Putamen (tissue), 1 donor: ENCODE measurements around the gene EML1.

Experiments used
- DNase-seq: peaks from one replicate; pipeline ENCODE4 v3.0.0-alpha.2; 2016; ENCODE audit warnings: low spot score

The EML1 gene

GRCh38 chr14:99779751-99780150 lies 13.5 kb upstream of the EML1 start:
- no peak for DNase-seq

DNA sequence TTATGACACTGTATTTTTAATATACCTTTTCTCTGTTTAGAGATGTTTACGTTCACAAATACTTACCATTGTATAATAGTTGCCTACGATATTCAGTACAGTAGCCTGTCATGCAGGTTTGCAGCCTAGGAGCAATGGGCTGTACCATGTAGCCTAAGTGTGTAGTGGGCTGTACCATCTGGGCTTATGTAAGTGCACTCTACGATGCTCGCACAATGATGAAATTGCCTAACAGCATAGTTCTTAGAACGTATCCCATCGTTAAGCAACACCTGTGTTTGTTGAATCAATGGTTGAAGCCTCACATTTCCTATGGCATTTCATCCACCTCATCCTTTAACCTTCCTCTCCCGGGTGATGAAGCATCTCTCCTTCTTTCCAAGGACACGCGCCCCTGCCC lies 12.5 kb upstream of the EML1 start:
- no peak for DNase-seq

DNA sequence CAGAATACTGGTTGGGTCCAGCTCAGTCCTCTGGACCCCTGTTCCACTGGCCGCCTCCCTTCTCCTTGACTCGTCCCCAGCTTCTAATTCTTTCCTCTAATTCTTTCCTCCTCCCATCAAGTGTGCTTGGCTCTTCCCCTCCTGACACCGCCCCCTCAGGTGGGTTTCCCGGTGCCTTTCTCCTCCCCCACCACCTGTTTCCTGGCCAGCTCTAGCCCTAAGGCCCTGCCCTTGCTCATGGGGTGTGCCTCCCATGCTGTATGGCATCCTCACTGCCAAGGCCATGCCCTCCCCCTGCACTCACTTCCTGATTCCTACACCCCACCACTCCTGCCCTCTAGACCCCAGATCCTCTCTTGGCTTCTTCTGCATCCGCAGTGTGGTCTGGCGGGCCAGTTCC lies 12.1 kb upstream of the EML1 start:
- no peak for DNase-seq

- DNase-seq = no peak
Observed at GRCh38 chr14:99781853-99782610, 11.2 kb upstream of the EML1 start.

GRCh38 chr14:99784508-99784907 lies 8.7 kb upstream of the EML1 start:
- DNase-seq = no peak

GRCh38 chr14:99785426-99785825 lies 7.8 kb upstream of the EML1 start:
- DNase-seq = no peak

- DNase-seq = no peak
Observed at GRCh38 chr14:99786511-99786989, 6.7 kb upstream of the EML1 start.

DNA sequence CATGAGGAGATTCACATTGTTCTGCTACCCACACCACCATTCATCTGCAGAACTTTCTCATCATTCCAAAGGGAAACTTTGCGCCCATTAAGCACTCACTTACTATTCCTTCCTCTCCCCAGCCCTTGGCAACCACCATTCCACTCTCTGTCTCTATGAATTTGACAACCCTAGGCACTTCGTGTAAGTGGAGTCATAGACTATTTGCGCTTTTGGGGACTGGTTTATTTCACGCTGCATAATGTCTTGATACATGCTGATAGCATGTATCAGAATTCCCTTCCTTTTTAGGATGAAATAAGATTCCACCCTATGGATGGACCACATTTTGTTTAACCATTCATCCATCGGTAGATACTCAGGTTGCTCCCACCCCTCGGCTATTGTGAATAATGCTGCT lies 4.5 kb upstream of the EML1 start:
- DNase-seq = no peak

- no peak for DNase-seq
Observed at GRCh38 chr14:99789581-99789980, 3.6 kb upstream of the EML1 start.

- DNase-seq = no peak
Observed at GRCh38 chr14:99790201-99790977, 2.8 kb upstream of the EML1 start.

GRCh38 chr14:99790978-99791376 lies 2.2 kb upstream of the EML1 start:
- DNase-seq = no peak

DNA sequence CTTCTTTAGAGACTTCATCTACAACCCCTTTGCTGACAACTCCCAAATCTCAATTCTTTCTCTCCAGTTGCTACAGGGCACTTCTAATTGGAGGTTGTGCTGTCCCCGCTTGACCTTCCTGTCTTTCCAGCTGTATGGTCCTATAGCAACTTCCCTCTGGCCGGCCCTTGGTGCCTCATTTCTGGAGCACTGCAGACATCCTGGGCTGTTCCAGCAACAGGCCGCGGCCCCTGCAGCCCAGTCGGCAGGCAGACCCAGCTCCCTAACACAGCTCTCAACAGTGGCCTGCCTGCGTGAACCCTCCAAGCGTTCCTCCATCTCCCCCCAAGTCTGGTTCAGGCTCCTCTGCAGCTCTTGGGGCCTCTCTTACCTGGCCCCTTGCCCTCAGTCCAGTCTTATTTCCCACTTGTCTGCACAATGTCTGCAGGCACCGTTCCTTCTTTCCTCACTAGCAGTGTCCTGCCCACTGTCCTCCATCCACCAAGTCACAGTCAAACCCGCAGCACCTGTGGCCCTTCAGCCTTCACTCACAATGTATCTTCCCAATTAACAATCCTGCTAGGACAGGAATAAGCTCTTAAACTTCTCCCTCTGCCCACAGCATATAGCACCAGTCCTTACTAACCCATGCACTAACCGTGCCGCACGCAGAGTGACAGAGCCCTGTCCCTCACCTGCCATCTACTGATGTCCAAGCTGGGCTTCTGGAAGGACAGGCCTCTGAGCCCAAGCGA lies 1.6 kb upstream of the EML1 start:
- no peak for DNase-seq

- DNase-seq = no peak
Observed at GRCh38 chr14:99792210-99792535, 1.0 kb upstream of the EML1 start.

- DNase-seq = no peak
Observed at GRCh38 chr14:99792551-99793212, 531 bp upstream of the EML1 start.

- DNase-seq = no peak
Observed at GRCh38 chr14:99794151-99794780, 1.1 kb downstream of the EML1 start.

- DNase-seq = no peak
Observed at GRCh38 chr14:99795046-99795445, 1.8 kb downstream of the EML1 start.

DNA sequence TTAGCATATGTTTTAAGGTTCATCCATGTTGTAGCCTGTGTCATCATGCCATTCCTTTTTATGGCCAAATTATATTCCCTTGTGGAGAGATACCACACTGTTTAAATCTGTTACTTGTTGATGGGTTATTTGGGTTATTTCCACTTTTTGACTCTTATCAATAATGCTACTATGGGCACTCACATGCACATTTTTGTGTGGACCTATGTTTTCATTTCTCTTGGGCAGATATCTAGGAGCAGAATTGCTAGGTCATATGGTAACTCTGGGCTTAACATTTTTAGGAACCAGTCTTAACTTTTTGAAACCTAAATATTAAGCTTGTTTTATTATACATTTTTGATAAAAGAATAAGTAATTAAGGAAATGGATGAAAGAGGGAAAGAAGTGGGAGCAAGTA lies 4.0 kb downstream of the EML1 start:
- no peak for DNase-seq

DNA sequence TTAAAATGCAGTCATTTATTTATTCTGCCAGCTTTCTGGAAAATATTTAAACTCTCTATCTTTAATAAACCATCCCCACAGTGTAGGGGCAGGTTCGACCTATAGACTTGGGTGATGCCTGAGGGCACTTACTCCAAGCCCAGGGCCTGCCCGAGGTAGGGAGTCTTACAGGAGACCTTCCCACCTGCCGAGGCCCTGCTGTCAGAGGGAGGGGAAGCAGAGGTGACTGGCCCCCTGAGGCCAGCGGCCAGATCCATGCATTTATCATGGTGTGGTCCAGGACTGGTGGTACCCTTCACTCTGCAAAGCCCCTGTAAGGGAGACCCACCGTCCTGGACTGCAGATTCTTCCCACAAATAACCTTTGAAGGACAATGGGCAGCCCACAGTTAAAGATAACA lies 7.6 kb downstream of the EML1 start:
- no peak for DNase-seq

DNA sequence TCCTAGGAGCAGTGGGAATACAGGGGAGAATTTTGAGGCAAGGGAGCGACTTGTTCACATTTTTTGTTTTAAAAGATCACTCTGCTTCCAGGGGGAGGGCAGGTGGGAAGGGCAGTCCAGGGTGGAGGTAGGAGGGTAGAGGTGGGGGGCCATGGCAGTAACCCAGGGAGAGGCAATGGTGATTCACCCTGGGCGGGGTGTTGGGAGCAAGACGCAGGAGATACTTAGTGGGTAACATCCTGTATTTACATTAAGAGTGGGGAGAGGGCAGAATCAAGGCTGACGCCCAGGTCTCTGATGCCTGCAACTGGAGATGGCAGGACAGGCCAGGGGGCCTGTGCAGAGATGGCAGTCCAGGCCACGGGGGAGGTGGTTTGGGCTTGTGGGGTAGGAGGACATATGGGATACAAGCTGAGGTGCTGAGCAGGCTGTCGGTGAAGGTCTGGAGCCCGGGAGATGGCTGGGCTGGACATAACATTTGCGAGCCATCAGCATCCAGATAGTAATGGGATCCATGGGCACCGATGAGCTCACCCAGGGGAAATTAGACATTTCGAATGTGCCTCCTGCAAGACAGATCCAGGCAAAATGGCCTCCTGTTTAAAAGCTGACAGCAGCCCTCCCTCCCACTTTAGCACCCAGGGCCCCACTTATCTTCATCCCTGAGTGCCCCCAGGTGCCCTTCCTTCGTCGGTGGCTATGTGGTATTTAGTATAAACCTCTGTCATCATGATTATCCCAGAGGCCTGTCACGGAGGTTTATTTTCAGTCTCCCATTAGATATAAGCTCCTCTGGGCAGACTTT lies 9.3 kb downstream of the EML1 start:
- no peak for DNase-seq

DNA sequence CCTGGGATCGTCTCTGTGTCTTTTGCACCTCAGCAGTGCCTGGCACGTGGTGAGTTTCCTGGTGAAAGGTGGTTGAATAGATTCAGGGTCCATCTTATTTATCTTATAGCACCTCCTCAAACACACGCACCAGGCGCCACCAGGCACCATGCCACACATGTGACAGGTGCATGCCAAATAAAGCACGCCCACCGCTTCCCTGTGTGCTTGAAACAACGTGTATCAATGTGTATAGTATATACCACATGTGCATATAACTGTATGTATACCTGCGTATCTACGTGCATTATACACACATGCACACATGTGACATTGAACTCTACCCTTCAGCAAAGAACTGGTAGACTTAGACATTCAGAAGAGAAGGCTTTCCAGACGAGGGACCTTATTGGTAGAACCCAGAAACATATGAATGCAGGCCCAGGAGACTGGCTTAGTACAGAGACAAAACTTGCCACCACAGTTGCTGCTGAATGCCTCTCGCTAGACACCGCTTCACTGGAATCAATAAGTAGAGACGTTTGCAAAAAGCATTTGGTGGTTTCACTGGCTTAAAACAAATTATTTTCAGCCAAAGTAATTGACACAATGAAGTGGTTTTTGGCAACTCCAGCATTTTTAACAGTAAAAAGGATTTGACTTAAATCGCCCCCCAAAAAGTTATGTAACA lies 10.0 kb downstream of the EML1 start:
- no peak for DNase-seq

GRCh38 chr14:99803803-99804202 lies 10.6 kb downstream of the EML1 start:
- DNase-seq = no peak
